NOMO-1 (cell line): ENCODE measurements around the gene PTPN1.
A peak's percentile ranks its signal among the peaks of the same experiment; 100 is the strongest.

Experiments used
- DNase-seq, 2 experiments: peaks; one replicate each; lab custom pipeline; 2025; ENCODE audit not compliant: unreplicated experiment in 2 of 2; lab: John Stamatoyannopoulos, UW

Gene PTPN1

DNA sequence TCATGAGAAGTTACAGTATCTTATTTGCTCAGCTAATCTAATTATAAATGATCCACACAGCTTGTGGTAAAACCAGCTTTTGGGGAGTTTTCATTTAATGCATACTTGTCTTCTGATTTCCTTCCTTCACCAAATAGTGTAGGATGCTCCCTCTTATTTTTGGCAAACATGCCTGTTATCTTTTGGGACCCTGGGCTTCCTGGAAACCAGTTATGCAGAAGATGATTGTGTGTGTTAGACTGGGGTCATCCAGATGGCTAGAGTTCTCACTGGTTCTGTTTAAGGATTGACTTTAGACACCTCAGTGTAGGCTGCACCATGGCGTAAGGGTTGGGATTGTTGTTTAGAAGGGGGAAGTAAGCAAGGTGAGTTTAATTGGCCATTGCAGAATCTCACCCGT is 61.3 kb downstream of the PTPN1 start:
- DNase-seq = no peak

DNA sequence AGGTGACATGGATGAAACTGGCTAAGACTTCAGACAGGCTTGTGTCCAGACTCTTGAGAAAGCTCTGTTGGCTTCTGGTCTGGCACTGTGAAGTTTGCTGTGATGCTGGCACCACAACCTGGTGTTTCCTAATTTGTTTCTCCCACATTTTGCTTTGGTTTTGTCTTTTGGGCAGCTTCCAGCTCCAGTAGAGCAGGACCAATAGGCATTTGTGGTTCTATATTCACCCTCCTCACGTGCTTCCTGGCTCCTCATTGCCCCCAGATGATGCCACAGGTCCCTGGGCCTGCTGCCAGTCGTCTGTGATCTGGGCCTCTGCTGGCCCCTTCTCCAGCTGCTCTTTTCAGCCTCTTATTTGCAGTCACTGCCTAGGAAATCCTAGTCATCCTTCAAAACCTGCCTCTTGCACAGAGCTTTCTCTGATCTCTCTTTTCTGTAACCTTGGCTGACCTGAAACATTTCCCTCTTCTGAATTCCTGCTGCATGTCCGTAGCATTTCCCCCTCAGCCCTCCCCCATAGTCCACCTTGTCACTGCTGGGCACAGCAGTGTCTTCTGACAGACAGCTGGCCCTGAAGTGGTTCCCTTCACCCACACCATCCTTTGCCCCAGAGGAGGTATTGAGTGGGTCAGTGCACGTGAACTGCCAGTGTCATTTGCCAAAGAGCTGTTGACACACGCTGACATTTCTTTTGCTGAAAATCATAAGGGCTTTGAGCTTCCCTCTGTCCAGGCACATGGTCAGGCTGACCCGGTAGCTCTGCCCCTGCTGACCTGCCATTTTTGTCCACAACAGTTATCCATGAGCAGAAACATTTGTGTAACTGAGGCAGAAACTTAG is 63.0 kb downstream of the PTPN1 start:
- no peak for DNase-seq

DNA sequence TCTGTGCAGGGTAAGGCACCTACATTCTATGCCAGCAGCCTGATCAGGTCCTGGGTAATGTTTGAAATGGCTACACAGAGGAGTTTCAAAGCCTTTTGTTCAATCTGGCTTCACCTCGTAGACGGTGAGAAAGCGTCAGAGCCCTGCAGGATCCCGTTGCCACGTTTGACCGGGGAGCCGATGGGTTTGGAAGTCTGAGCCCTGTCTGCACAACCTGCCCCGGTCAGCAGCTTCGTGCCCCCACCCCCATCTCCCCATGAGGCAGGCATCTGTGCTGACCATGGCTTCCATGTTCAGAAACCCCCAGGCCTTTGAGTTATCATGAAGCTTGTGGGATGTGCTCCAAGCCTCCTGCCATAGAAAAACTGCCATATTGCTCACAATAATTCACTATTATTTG is 63.9 kb downstream of the PTPN1 start:
- DNase-seq = no peak

DNA sequence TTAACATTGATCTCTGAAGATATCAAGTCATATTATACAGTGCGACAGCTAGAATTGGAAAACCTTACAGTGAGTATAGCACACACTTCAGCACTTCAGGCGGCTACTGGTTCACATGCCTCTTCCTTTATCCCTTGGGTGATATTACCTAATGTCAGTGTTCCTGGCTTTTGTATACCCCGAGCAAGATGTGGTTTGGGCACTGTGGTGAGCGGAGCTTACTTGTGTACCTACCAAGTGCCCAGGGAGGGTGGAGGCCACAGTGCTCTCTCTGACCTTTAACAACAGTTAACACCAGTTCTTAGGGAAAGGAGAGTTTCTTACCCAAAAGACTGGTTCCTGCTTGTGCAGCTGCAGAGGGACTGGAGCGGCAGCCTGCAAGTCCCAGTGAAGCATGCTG is 64.4 kb downstream of the PTPN1 start:
- DNase-seq = no peak

DNA sequence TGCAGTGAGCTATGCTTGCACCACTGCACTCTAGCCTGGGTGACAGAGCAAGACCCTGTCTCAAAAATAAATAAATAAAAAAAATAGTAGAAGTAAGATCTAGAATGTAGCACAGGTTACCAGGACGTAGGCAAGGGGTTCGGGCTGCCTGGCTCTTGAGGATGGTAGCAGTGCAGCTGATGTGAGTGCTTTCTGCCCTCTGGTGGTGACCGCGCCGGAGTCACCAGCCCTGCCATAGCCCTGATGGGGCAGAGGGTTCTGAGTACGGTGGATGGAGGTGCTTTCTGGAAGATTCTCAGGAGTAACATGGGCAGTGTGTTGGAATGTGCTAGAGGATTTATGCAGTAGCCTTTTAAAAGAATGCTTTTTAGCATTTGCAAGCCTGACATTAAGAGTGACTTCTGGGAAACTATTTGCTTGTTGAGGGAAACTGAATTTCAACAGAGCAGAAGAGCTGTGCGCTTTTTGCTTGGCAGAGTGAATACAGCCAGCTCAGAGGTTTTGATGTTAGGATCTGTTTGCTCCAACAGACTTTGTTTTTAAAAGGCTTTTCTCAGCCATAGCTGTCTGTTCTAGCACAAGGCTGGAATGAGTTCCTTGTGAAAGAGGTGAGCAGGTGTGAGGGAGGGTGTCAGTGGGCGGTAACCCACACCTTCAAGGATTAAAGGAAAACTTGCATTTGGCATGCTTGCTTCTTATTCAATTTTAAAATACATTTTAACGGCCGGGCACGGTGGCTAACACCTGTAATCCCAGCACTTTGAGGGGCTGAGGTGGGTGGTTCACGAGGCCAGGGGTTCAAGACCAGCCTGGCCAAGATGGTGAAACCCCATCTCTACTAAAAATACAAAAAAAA is 65.9 kb downstream of the PTPN1 start:
- peak in 1 of 2 experiments; percentile 7 for DNase-seq

DNA sequence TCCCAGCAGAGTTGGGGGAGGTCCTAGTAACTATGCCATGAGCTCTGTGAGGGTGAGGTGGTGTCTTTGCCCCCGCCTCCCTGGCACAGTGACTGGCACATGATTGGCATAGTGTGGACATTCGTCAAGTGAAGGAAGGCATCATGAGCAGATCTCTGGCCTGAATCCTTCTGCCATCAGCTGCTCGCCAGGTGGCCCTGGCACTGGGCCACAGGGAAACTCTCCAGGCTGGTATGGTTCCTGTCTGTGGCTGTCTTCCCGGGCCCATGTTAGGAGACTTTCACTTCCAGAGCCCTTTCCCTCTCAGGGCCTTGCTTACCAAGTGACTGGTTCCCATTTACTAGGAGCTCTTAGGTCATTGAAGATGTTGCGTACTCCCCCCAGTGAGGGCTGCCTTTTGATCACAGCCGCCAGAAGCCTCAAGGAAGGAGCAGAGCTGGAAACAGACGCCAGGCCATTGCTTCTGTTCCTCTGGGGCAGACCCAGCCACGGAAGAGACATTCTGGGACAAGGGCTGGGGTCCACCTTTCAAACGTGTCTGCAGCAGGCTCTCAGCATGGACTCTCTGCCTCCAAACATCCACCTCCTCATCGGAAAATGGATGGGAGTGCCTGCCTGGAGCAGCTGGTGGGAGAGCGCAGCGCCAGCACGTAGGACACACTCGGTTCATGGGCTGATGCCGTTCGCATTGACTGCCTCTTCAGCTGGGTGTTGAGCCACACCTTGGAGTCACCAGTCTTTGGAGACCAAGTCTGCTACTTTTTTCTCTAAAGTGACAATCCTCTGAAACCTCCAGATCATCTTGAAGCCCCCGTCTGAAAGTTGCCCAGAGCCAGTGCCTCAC is 67.2 kb downstream of the PTPN1 start:
- DNase-seq = no peak

DNA sequence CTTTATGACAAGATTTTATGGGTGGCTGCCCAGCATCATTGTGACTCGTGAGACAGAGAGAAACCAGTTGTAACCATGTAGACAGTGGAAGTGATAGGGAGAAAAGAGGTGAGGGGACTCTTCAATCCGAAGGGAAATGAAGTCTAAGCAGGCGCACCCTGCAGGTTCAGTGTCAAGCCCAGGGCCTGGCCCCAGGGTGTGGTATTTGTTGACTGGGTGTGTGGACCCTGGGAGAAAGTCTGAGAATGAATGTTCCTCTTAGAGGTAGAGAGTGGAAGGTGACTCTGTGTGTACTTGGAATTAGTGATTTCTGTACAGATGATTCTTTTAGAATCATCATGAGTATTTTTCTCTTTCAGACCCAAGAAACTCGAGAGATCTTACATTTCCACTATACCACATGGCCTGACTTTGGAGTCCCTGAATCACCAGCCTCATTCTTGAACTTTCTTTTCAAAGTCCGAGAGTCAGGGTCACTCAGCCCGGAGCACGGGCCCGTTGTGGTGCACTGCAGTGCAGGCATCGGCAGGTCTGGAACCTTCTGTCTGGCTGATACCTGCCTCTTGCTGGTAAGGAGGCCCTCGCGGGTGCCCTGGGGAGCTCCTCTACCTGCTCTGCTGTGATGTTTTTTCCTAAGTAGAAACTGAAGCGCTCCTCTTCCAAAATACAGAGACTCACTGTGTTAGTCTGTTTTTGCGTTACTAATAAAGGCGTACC is 68.0 kb downstream of the PTPN1 start:
- no peak for DNase-seq

DNA sequence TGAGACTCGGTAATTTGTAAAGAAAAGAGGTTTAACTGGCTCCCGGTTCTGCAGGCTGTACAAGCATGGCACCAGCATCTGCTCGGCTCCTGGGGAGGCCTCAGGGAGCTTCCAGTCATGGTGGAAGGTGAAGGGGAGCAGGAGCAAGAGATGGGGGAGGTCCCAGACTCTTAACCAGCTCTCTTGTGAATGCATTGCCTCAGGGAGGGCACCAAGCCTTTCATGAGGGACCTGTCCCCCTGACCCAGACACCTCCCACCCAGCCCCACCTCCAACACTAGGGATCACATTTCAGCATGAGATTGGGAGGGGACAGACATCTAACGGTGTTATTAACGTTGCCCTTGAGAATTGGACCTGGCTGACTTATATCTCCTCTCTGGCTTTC is 68.6 kb downstream of the PTPN1 start:
- DNase-seq = no peak

DNA sequence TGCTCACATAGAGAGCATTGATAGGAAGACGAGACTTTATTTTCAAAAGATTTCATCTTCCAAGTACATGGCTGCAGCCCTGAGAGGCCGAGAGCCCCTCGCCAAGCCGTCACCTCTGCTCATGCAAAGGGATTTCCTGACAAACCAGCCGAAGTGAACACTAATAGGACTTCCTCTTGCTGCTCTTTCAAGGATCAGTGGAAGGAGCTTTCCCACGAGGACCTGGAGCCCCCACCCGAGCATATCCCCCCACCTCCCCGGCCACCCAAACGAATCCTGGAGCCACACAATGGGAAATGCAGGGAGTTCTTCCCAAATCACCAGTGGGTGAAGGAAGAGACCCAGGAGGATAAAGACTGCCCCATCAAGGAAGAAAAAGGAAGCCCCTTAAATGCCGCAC is 69.3 kb downstream of the PTPN1 start:
- no peak for DNase-seq

DNA sequence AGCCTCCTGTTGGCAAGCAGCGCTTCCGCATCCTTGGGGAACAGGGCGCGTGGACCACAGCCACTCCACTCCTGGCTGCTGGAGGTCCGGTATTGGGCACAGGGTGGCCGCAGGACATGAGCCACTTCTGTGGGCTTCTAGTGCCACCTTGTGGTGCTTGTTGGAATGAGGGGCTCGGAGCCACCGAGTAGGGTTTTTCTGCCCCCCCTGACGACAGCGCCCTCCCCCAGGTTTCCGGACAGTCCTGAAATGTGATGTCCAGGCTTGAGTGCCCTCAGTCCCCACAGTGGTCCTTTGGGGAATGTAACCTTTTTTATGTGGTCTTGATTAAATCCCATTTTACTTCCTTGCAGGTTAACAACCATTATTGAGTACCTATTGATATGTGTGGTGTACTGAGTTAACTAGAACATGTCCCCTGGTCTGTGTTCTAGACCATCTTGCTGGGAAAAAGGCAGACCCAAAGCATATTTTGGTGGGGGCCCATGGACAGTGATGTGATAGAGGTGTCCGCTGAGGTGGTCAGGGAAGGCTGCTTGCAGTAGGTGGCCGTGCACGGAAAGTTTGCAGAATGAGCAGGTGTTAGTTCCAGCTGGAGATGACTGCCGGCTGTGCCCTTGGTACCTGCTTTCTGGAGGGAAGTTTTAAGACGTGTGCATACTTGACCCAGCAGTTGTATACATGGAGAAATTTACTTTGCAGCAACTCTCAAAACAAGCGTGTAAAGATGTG is 70.0 kb downstream of the PTPN1 start:
- DNase-seq = no peak

DNA sequence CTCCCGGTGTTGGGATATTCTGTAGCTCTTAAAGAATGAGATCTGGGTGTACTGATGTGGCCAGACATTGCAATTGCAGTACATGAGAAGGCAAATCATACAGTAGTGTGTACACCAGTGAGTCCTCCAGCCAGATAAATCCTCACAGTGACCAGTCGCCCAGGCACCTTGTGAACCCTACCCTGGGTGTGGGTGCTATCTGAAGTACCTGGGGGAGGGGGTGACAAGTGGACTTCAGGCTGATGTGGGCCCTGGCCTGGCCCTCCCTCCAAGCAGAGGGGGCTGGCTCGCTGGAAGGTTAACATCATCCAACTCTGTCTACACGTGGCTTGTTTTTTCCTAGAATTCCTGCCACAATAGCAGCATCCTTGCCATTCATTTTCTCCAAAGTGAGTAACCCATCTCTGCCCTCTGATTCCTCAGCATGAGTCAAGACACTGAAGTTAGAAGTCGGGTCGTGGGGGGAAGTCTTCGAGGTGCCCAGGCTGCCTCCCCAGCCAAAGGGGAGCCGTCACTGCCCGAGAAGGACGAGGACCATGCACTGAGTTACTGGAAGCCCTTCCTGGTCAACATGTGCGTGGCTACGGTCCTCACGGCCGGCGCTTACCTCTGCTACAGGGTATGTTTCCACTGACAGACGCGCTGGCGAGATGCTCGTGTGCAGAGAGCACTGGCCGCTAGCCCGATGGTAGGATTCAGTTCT is 70.8 kb downstream of the PTPN1 start:
- no peak for DNase-seq

DNA sequence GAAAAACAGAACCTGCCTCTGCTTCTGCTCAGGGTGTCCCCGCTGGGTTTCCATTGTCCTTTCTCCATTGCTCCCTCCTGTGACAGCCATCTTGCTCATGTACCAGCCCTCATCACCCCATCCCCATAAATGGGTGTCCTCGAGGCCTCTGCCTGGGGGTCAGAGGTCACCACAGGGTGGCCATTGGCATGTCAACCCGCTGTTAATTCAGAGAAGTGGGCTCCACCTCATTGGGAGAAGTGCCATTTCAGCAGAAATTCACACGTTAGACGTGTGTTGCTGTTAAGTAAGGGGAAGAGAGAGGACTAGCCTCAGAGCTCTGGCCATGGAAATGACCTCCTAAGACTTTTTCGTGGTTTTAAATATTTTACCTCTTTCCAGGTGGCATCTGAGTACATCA is 71.9 kb downstream of the PTPN1 start:
- DNase-seq = no peak

DNA sequence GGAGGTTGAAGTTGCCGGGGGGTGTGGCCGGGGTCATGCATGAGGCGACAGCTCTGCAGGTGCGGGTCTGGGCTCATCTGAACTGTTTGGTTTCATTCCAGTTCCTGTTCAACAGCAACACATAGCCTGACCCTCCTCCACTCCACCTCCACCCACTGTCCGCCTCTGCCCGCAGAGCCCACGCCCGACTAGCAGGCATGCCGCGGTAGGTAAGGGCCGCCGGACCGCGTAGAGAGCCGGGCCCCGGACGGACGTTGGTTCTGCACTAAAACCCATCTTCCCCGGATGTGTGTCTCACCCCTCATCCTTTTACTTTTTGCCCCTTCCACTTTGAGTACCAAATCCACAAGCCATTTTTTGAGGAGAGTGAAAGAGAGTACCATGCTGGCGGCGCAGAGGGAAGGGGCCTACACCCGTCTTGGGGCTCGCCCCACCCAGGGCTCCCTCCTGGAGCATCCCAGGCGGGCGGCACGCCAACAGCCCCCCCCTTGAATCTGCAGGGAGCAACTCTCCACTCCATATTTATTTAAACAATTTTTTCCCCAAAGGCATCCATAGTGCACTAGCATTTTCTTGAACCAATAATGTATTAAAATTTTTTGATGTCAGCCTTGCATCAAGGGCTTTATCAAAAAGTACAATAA is 72.5 kb downstream of the PTPN1 start:
- DNase-seq = no peak

DNA sequence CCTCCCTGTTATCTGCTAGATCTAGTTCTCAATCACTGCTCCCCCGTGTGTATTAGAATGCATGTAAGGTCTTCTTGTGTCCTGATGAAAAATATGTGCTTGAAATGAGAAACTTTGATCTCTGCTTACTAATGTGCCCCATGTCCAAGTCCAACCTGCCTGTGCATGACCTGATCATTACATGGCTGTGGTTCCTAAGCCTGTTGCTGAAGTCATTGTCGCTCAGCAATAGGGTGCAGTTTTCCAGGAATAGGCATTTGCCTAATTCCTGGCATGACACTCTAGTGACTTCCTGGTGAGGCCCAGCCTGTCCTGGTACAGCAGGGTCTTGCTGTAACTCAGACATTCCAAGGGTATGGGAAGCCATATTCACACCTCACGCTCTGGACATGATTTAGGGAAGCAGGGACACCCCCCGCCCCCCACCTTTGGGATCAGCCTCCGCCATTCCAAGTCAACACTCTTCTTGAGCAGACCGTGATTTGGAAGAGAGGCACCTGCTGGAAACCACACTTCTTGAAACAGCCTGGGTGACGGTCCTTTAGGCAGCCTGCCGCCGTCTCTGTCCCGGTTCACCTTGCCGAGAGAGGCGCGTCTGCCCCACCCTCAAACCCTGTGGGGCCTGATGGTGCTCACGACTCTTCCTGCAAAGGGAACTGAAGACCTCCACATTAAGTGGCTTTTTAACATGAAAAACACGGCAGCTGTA is 73.4 kb downstream of the PTPN1 start:
- DNase-seq = no peak

DNA sequence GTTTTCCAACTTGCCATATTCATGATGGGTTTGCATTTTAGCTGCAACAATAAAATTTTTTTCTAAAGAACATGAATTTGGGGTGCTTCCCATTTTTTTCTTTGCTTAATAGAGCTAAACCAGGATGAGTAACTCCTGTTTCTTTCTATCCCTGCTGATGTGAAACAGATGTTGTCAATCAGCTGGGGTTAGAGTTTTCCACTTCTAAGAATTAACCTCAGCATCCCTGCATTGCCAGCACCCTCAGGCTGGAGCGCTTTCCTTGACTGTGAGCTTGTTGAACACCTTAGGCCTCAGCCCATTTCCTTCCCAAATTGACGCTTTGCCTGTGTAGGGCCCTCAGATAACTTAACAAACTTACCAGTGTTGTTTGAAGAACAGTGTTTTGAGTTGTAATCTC is 74.5 kb downstream of the PTPN1 start:
- no peak for DNase-seq

DNA sequence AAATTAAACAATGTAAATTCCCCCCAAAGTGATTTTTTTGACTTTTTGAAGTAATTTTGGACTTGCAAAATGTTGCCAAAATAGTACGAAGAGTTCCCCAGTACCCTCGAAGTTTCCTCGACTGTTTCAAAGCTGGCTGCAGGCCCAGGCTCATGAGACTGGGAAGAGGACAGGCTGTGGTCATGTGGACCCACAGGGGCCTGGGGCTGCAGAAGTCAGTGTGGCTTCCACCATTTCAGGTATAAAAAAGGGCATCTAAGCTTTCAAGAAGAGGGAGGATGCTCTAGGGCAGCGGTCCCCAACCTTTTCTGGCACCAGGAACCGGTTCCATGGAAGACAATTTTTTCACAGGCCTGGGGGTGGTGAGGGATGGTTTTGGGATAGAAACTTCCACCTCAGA is 75.0 kb downstream of the PTPN1 start:
- no peak for DNase-seq

DNA sequence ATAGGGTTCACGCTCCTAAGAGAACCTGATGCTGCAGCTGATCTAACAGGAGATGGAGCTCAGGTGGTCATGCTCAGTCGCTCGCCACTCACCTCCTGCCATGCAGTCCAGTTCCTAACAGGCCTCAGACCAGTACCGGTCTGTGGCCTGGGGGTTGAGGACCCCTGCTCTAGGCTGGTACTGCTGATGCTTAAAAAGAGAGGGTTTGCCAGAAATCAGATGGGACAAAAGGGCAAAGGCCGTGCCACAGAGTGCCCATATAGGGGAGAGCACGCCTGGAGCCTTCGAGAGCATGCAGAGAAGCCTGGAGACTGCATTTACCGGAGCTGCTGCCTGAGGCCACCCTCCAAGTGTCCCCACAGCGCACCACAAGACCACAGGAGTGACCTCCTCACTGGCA is 75.5 kb downstream of the PTPN1 start:
- DNase-seq = no peak

DNA sequence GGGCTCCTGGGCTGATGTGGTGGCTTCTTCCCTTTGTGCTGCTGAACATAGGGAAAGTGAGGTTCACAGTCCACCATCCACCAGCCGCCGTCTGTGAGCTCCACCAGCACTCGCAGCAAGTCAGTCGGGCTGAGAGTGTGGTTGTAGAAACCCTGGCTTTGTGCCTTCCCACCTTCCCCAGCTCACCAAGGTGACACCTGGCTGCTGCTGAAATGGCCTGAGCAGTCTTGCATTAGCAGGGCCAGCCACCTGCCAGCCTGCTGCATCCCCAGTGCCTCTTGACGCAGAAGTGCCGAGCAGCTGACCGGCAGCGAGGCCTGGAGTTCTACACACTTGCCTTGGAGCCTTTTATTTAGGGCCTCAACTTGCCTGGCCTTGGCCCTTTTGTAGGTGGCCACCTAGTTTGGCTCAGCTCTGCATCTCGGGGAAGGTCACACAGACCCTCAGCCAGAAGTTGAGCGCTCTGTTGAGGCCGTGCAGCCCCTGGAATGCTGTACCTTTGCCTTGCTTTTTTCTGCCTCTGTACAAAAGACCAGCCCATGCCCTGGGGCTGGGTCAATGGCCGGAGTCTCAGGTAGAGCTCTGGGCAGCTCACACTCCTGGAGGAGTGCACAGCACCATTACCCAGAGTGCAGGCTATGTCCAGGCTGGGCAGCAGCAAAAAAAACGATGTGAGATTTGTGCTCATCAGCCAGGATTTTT is 76.5 kb downstream of the PTPN1 start:
- no peak for DNase-seq
